ENCODE measurements around the gene IL20RB.
A peak's percentile ranks its signal among the peaks of the same experiment; 100 is the strongest.
"Not testable (repeated sequence)": the region's sequence is repeated elsewhere in the genome, so short reads cannot be mapped to it uniquely, and the experiment has no call there.

Gene IL20RB

GRCh38 chr3:136984837-136985236, 27.1 kb downstream of the IL20RB start:
- DNase-seq (ENCODE audit: low read depth in 3 of 3), result no peak

GRCh38 chr3:136987398-136987980, 29.7 kb downstream of the IL20RB start:
- DNase-seq (ENCODE audit: low read depth in 3 of 3), result not testable (repeated sequence)

- no peak for DNase-seq (ENCODE audit: low read depth in 3 of 3)
Measured at GRCh38 chr3:136988651-136989050, 30.9 kb downstream of the IL20RB start.

DNA sequence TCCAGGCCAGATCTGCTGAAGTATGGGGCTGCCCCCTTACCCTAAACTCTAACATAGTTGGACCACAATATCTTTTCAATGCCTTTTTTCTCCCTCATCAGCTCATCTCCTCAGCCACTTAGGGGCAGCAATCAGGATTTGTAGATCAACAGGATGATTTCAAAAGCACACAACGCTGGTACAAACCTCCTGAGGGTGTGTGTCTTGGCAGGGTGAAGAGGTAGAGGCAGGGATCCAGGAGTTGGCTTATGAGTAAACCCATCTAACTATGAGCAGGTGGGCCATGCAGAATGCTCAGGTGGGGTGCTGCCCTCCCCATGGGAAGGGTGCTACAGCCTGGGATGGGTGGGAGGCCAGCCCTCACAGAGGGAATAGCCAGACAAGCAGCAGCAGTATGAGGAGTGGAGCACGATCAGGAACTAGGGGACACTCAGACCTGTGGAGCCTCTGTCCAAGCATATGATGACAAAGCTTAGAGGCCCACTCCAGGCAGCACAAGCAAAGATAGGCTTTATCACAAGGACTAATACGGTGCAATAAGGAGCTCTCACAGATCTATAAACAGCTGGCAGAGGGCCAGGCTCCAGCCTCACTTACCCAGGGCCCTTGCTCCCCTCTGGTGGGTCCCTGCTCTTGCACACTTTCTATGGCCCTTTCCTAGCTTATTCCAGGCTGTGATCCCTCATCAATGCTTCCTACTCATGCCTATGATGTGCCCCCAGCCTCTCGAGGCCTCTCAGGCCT, 32.2 kb downstream of the IL20RB start:
- no peak for DNase-seq (ENCODE audit: low read depth in 3 of 3)

DNA sequence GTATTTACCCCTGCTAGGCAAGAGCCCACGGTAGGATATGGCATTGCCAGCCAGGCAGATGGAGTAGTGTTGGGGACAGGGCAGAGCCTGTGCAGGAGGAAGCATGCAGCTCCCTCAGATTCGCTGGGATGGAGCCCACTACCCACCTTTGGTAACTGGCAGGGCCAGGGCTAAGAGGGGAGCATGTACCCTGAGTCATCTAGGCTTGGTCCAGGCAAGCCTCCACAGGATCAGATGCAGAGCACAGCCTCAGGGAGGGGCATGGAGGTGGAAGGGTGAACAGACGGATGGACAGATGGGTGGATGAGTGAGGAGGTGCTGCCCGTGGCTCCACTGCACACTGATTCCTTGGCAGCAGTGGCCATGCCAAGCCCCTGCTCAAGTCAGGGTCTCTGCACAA, 33.0 kb downstream of the IL20RB start:
- DNase-seq (ENCODE audit: low read depth in 3 of 3), result no peak

DNA sequence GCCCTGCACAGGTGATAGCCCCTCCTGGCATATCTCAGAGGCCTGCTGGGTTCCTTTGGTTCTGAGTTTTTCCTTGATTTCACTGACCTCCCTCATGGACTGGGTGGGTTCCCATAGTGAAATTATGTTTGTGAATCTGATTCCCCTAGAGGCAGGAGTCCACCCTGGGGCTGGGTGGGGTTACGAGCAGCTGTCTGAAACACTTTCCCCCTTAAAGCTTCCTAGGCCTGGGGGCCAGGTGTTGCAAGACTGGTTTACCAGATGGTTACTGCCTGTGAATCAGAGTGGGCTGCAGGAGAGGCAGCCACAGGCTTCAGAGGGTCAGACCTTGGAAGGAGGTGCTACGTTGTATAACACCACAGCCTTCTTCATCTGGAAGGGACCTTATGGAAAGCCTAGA, 34.3 kb downstream of the IL20RB start:
- no peak for DNase-seq (ENCODE audit: low read depth in 3 of 3)

- DNase-seq (ENCODE audit: low read depth in 3 of 3), result no peak
Measured at GRCh38 chr3:136994772-136995516, 37.2 kb downstream of the IL20RB start.

DNA sequence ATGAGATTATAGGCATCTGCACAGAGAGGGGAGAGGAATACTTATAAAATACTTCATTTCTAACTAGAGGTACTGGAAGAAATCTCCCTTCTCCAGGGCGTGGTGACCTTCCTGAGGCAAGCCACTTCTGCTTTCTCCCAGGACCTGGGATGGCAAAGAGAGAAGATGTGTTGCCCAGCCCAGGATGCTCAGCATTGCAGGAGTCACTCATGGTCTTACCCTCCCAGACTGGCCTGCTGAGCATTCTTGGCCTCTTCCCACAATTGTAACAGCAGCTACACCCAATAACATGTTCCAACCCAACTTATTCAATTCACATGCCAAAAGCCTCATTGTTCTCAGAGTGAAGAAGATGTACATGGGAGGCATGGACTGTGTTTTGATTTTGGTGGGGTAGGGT, 37.9 kb downstream of the IL20RB start:
- no peak for DNase-seq (ENCODE audit: low read depth in 3 of 3)

DNA sequence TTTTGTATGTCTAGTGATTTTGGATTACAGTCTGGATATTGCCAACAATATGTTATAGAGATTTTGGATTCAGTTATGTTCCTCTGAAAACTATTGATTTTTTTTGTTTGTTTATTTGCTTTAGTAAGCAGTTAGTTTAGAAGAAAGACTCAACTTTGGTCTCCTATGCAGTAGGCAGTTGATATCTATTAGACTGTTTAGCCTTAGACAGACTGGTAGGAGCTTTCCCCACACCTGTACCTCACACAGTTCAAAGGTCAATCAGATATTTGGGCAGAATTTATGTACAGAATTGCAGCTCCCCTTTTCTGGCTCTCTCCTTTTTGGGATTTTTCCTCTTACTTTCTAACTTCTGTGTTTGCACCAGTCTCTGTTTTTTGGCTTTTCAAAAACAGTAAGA, 42.3 kb downstream of the IL20RB start:
- no peak for DNase-seq (ENCODE audit: low read depth in 3 of 3)

DNA sequence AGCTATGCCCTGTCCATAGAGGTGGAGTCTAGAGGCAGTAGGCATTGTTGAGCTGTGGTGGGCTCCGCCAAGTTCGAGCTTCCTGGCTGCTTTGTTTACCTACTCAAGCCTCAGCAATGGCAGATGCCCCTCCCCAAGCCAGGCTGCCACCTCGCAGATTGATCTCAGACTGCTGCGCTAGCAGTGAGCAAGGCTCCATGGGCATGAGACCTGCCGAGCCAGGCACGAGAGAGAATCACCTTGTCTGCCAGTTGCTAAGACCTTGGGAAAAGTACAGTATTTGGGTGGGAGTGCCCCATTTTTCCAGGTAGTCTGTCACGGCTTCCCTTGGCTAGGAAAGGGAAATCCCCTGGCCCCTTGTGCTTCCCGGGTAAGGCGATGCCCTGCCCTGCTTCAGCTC, 49.6 kb downstream of the IL20RB start:
- DNase-seq (ENCODE audit: low read depth in 3 of 3), result not testable (repeated sequence)

- no peak for DNase-seq (ENCODE audit: low read depth in 3 of 3)
Measured at GRCh38 chr3:137008131-137008530, 50.3 kb downstream of the IL20RB start.

DNA sequence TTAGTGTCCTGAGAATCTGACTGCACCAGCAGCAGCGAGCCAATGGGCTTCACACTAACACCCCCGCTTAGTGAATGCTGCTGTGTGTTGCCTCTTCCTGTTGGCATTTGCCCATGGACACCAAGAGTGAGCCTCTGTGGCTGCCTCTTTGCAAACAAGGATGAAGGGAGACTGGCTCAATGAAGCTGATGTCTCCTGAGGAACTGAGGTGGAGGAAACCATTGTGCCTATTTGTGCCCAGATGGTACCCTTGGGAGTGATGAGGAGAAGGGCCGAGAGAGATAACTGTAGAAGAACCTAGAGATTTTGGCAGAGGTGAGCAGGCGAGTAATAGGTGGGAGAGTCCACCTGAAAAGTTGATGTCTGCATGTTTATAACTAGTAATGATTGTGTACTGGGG, 51.2 kb downstream of the IL20RB start:
- no peak for DNase-seq (ENCODE audit: low read depth in 3 of 3)

DNA sequence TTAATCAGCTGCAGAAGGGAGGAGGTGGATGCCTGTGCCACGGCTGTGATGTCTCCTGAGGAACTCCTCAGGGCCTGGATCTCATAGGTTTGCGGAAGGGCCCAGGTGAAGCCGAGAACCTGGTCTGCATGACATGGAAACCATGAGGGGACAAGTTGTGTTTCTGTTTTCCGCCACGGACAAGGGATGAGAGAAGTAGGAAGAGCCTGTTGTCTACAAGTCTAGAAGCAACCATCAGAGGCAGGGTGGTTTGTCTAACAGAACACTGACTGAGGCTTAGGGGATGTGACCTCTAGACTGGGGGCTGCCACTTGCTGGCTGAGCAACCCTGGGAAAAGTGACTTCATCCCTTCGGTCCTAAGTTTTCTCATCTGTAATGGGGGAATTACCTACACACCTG, 52.4 kb downstream of the IL20RB start:
- DNase-seq (ENCODE audit: low read depth in 3 of 3), result no peak

DNA sequence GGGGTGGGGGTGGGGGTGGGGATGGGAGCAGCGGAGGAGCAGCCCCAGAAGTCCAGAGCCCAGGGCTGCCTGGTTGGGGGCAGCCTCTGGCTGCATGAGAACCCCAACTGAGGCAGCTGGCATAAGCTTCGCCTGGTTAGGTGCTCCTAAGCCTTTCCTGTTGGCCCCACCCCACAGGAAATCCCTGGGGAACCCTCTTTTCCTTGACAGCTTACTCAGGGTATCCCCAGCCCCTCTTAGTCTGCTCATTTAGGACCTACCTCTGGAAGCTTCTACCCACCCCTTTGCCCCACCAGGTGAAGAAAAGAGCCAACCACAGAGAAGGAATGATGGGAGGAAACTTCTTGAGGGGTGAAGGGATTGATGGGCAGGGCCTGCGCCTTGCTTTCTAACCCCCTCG, 53.4 kb downstream of the IL20RB start:
- no peak for DNase-seq (ENCODE audit: low read depth in 3 of 3)

- no peak for DNase-seq (ENCODE audit: low read depth in 3 of 3)
Measured at GRCh38 chr3:137012097-137012501, 54.3 kb downstream of the IL20RB start.

- DNase-seq (ENCODE audit: low read depth in 3 of 3), result peak; percentile 64 to 76 (median 72)
Measured at GRCh38 chr3:137013951-137014688, 56.3 kb downstream of the IL20RB start.

DNA sequence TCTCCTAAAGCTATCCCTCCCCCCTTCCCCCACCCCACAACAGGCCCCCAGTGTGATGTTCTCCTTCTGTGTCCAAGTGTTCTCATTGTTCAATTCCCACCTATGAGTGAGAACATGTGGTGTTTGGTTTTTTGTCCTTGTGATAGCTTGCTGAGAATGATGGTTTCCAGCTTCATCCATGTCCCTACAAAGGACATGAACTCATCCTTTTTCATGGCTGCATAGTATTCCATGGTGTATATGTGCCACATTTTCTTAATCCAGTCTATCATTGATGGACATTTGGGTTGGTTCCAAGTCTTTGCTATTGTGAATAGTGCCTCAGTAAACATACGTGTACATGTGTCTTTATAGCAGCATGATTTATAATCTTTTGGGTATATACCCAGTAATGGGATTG, 59.5 kb downstream of the IL20RB start:
- not testable (repeated sequence) for DNase-seq (ENCODE audit: low read depth in 3 of 3)

GRCh38 chr3:137020315-137020714, 62.5 kb downstream of the IL20RB start:
- no peak for DNase-seq (ENCODE audit: low read depth in 3 of 3)

DNA sequence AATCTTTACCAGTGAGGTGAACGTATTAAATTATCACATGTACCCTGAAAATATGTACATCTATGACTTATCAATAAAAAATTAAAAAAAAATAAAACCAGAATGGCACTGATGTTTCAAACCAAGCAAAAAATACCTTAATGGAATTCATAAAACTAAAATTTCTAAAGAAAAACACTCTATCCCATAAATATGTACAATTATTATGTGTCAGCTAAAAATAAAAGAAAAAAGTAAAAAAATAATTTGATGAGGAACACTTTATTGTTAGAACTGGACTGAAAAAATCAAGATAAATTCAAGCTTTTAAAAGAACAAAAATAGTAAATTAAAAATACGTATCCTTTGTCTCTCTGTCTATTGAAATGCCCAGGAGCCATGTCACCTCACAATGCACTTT, 63.1 kb downstream of the IL20RB start:
- no peak for DNase-seq (ENCODE audit: low read depth in 3 of 3)

DNA sequence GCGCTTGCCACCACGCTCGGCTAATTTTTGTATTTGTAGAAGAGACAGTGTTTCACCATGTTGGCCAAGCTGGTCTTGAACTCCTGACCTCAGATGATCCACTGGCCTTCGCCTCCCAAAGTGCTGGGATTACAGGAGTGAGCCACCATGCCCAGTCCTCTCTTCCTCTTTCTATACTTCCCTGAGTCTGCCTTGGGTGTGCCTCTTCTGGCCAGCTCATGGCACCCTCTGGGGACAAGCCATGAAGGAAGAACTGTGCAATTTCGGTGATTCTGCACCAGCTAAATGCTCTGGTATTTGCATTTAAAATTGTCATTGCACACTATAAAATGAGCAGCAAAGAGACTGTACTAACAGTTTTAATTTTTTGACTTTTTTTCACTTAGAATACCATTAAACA, 66.6 kb downstream of the IL20RB start:
- no peak for DNase-seq (ENCODE audit: low read depth in 3 of 3)

- DNase-seq (ENCODE audit: low read depth in 3 of 3), result no peak
Measured at GRCh38 chr3:137026701-137027100, 68.9 kb downstream of the IL20RB start.

DNA sequence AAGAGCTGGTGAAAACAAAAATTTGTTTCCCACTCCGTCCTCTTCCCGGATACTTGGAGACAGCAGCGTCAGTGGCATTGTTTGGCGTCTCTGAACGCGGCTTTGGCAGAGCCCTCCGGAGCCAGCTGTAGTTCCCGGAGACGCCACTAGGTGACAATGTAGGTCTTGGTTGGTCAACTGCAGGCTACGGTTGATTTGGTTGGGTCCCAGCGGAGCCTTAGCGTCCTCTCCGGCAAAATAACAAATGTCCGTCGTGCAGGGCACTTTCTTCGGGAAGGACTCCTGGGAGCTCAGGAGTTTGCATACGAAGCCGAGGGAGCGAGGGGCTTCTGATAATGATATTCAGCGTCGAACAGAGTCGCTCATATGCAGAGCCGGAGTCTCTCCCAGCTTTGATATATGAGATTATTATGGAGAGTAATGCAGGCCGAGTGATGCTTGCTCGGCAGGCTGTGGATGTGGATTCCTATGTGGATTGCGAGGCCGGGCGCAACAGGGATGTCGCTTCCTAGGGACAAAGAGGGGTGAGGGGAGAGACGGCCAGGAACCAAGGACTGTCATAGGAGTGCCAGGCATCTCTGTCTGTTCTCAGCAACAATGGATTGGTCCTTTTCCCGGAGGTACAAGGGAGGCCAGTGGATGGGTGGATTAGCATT, 74.8 kb downstream of the IL20RB start:
- peak; percentile 61 to 82 (median 62) for DNase-seq (ENCODE audit: low read depth in 3 of 3)

Data from stimulated activated CD4-positive, alpha-beta T cell treated with anti-CD3 and anti-CD28 coated beads, TNF-alpha, amount 100 ng/mL, for 48 hours (primary cell).